NCI-H524 (cell line): ENCODE data around the gene CPXM2.

Source experiments
- DNase-seq, 2 experiments: peaks; one replicate each; lab custom pipeline; 2025; lab: John Stamatoyannopoulos, UW

Gene CPXM2

GRCh38 chr10:123772645-123773508, 118.7 kb downstream of the CPXM2 start:
- no peak for DNase-seq

- DNase-seq = no peak
Measured at GRCh38 chr10:123771877-123772644, 119.5 kb downstream of the CPXM2 start.

GRCh38 chr10:123769647-123770046, 122.0 kb downstream of the CPXM2 start:
- no peak for DNase-seq

GRCh38 chr10:123766761-123767160, 124.8 kb downstream of the CPXM2 start:
- no peak for DNase-seq

GRCh38 chr10:123766012-123766411, 125.6 kb downstream of the CPXM2 start:
- peak; percentile 44 to 83 for DNase-seq

- no peak for DNase-seq
Measured at GRCh38 chr10:123761666-123762230, 129.9 kb downstream of the CPXM2 start.

- no peak for DNase-seq
Measured at GRCh38 chr10:123761038-123761428, 130.6 kb downstream of the CPXM2 start.

GRCh38 chr10:123760356-123761037, 131.1 kb downstream of the CPXM2 start:
- no peak for DNase-seq

- no peak for DNase-seq
Measured at GRCh38 chr10:123759501-123760031, 132.0 kb downstream of the CPXM2 start.

- DNase-seq = no peak
Measured at GRCh38 chr10:123759041-123759440, 132.6 kb downstream of the CPXM2 start.

- no peak for DNase-seq
Measured at GRCh38 chr10:123757853-123758252, 133.8 kb downstream of the CPXM2 start.

GRCh38 chr10:123755061-123755460, 136.5 kb downstream of the CPXM2 start:
- DNase-seq = no peak

- no peak for DNase-seq
Measured at GRCh38 chr10:123754123-123754522, 137.5 kb downstream of the CPXM2 start.

GRCh38 chr10:123751342-123752134, 140.1 kb downstream of the CPXM2 start:
- no peak for DNase-seq

- no peak for DNase-seq
Measured at GRCh38 chr10:123750901-123751300, 140.7 kb downstream of the CPXM2 start.

- DNase-seq = peak; percentile 5 to 47
Measured at GRCh38 chr10:123748711-123749110, 142.9 kb downstream of the CPXM2 start.

GRCh38 chr10:123747426-123747825, 144.2 kb downstream of the CPXM2 start:
- no peak for DNase-seq

GRCh38 chr10:123746942-123747341, 144.7 kb downstream of the CPXM2 start:
- no peak for DNase-seq

- no peak for DNase-seq
Measured at GRCh38 chr10:123746520-123746919, 145.1 kb downstream of the CPXM2 start.

GRCh38 chr10:123746061-123746460, 145.5 kb downstream of the CPXM2 start:
- DNase-seq = no peak

- no peak for DNase-seq
Measured at GRCh38 chr10:123744224-123744536, 147.4 kb downstream of the CPXM2 start.
